ENCODE results near the gene SPACA1.
"Not testable (repeated sequence)": the region's sequence is repeated elsewhere in the genome, so short reads cannot be mapped to it uniquely, and the experiment has no call there.

SPACA1 gene

DNA sequence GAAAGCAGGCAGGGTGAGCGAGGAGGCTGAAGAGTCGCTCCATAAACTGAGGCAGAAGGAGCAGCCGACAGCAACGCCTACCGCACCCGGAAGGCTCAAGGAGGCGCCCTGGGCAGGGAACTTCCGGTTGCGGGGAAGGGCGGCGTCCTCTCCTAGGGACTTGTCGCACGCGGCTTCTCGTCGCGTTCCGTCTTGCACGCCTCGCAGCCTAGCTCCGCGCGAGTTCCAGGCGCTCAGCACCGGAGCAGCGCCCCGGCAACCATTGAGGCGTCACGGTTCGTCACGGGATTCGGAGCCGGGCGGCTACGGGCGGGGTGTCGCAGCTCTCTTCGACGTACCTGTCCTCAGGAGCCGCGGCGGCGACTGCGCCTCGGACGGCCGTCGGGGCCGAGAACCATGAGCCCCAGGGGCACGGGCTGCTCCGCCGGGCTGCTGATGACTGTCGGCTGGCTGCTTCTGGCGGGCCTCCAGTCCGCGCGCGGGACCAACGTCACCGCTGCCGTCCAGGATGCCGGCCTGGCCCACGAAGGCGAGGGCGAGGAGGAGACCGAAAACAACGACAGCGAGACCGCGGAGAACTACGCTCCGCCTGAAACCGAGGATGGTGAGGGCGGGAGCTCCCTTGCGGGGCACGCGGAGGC, at the start of gene SPACA1:
Gene SPACA1, plus strand, starts transcription at position 332 of the 641 bp plus-strand sequence. Its CDS starts 65 bp downstream, at position 397.
- TF ChIP-seq CTCF (IDR thresholded peaks at IDR 0.05): no peak
- H3K27ac ChIP-seq: no peak within 1 kb of the TSS
- no peak within 1 kb of the TSS for H3K4me3 ChIP-seq
- no peak for DNase-seq (ENCODE audit: low spot score)

DNA sequence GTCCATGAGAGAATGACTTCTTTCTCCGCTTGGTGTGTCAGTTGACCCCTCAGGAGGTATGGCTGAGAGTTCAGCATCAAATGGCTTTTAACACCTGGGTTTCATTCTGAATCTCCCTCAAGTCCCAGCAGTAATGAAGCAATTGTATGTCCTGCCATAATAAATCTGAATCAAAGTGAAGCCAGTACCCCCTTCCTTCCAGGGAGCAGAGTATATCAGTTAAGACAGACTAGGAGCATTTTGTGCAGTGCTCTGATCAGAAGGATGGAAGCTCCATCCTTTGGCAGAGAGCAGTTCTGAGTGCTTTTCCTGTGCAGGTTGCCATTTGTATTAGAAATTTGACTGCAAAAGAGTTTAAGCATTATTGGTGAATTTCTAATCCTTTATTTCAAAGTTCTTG, 46.9 kb upstream of the SPACA1 start:
- no peak for TF ChIP-seq CTCF (IDR thresholded peaks at IDR 0.05)
- no peak overlapping the region for H3K27ac ChIP-seq
- no peak for DNase-seq (ENCODE audit: low spot score)
- H3K4me3 ChIP-seq: no peak overlapping the region

GRCh38 chr6:88001279-88001678, 46.4 kb upstream of the SPACA1 start:
- not testable (repeated sequence) for H3K4me3 ChIP-seq; DNase-seq (ENCODE audit: low spot score); H3K27ac ChIP-seq

- DNase-seq (ENCODE audit: low spot score): no peak
- Histone ChIP-seq H3K27ac (no peak overlapping the region), H3K4me3 (no peak overlapping the region)
- no peak for TF ChIP-seq CTCF (IDR thresholded peaks at IDR 0.05)
Observed at GRCh38 chr6:88004707-88005106, 42.9 kb upstream of the SPACA1 start.

- TF ChIP-seq CTCF (IDR thresholded peaks at IDR 0.05): no peak
- no peak overlapping the region for H3K27ac ChIP-seq
- H3K4me3 ChIP-seq: no peak overlapping the region
- DNase-seq (ENCODE audit: low spot score): no peak
Observed at GRCh38 chr6:88006557-88006956, 41.1 kb upstream of the SPACA1 start.

- H3K4me3 ChIP-seq: no peak overlapping the region
- no peak for TF ChIP-seq CTCF (IDR thresholded peaks at IDR 0.05)
- no peak overlapping the region for H3K27ac ChIP-seq
- DNase-seq (ENCODE audit: low spot score): no peak
Observed at GRCh38 chr6:88008411-88008810, 39.2 kb upstream of the SPACA1 start.

- Histone ChIP-seq H3K27ac (no peak overlapping the region), H3K4me3 (no peak overlapping the region)
- TF ChIP-seq CTCF (IDR thresholded peaks at IDR 0.05): no peak
- DNase-seq (ENCODE audit: low spot score): no peak
Observed at GRCh38 chr6:88008831-88009231, 38.8 kb upstream of the SPACA1 start.
